H9 (cell line): ENCODE data around the gene MMP24OS. TPM values are rescaled to one million over a fixed set of nuclear protein-coding genes. Genes with fewer than 3 reads are reported as not detected.

ENCODE experiments used
- DNase-seq: peaks from one replicate; pipeline ENCODE4 v3.0.0-alpha.2; 2017
- H2AFZ ChIP-seq: one replicate; pipeline ENCODE4 v1.6.1; 2013; ENCODE audit warnings: mild to moderate bottlenecking, low read length, control low read depth, moderate library complexity
- H2AK5ac ChIP-seq: 2 replicates; pipeline ENCODE4 v1.6.1; 2013; ENCODE audit warnings: low read length, control low read depth, mixed read lengths; ENCODE audit not compliant: insufficient read length
- H2BK120ac ChIP-seq: one replicate; pipeline ENCODE4 v1.6.1; 2013; ENCODE audit warnings: low read depth, mild to moderate bottlenecking, low read length, control low read depth, inconsistent platforms; ENCODE audit not compliant: poor library complexity, severe bottlenecking
- H2BK12ac ChIP-seq: 2 replicates; pipeline ENCODE4 v1.6.1; 2013; ENCODE audit warnings: low read length, control low read depth, mixed read lengths, low read depth; ENCODE audit not compliant: insufficient read length
- H2BK15ac ChIP-seq: 2 replicates; pipeline ENCODE4 v1.6.1; 2013; ENCODE audit warnings: low read depth, low read length, control low read depth
- H2BK20ac ChIP-seq: one replicate; pipeline ENCODE4 v1.6.1; 2013; ENCODE audit warnings: low read depth, mild to moderate bottlenecking, low read length, control low read depth, inconsistent platforms; ENCODE audit not compliant: poor library complexity, severe bottlenecking
- H2BK5ac ChIP-seq: 2 replicates; pipeline ENCODE4 v1.6.1; 2013; ENCODE audit warnings: low read length, control low read depth, mixed read lengths; ENCODE audit not compliant: insufficient read length
- H3K14ac ChIP-seq: 2 replicates; pipeline ENCODE4 v1.6.1; 2013; ENCODE audit warnings: low read length, control low read depth; ENCODE audit not compliant: insufficient read depth
- H3K18ac ChIP-seq: 2 replicates; pipeline ENCODE4 v1.6.1; 2013; ENCODE audit warnings: low read depth, mild to moderate bottlenecking, mixed read lengths, low read length, control low read depth; ENCODE audit not compliant: insufficient read length
- H3K23ac ChIP-seq: 2 replicates; pipeline ENCODE4 v1.6.1; 2013; ENCODE audit warnings: low read length, control low read depth, mixed read lengths, low read depth; ENCODE audit not compliant: insufficient read length
- H3K23me2 ChIP-seq: 2 replicates; pipeline ENCODE4 v1.6.1; 2013; ENCODE audit warnings: low read depth, mild to moderate bottlenecking, mixed read lengths, low read length, control low read depth; ENCODE audit not compliant: insufficient read length, poor library complexity, severe bottlenecking
- H3K27ac ChIP-seq: 2 replicates; pipeline ENCODE4 v1.5.1; 2013; ENCODE audit warnings: low read length, control low read depth, mixed read lengths, low read depth; ENCODE audit not compliant: insufficient read length
- H3K27me3 ChIP-seq: 2 replicates; pipeline ENCODE4 v1.6.1; 2013; ENCODE audit warnings: low read length, control low read depth, inconsistent platforms; ENCODE audit not compliant: insufficient read depth
- H3K4ac ChIP-seq: 2 replicates; pipeline ENCODE4 v1.6.1; 2013; ENCODE audit warnings: low read depth, mild to moderate bottlenecking, control low read depth, inconsistent platforms, low read length, moderate library complexity
- H3K4me1 ChIP-seq: 2 replicates; pipeline ENCODE4 v1.6.1; 2013; ENCODE audit warnings: low read length, control low read depth, inconsistent platforms; ENCODE audit not compliant: insufficient read depth
- H3K4me2 ChIP-seq: 2 replicates; pipeline ENCODE4 v1.6.1; 2013; ENCODE audit warnings: low read length, control low read depth, mixed read lengths; ENCODE audit not compliant: insufficient read length, insufficient read depth
- H3K56ac ChIP-seq: 2 replicates; pipeline ENCODE4 v1.6.1; 2013; ENCODE audit warnings: low read depth, mild to moderate bottlenecking, mixed read lengths, low read length, control low read depth; ENCODE audit not compliant: insufficient read length
- H3K79me1 ChIP-seq: 2 replicates; pipeline ENCODE4 v1.6.1; 2013; ENCODE audit warnings: low read depth, mild to moderate bottlenecking, moderate library complexity, low read length, control low read depth, inconsistent platforms; ENCODE audit not compliant: insufficient read depth, poor library complexity, severe bottlenecking
- H3K79me2 ChIP-seq: 2 replicates; pipeline ENCODE4 v1.6.1; 2013; ENCODE audit warnings: low read length, control low read depth, inconsistent platforms; ENCODE audit not compliant: insufficient read depth
- H3K9ac ChIP-seq: 2 replicates; pipeline ENCODE4 v1.6.1; 2013; ENCODE audit warnings: low read length, control low read depth, mixed read lengths; ENCODE audit not compliant: insufficient read length; ENCODE audit errors: extremely low read depth
- H3K9me3 ChIP-seq: one replicate; pipeline ENCODE4 v1.6.1; 2013; ENCODE audit warnings: low read depth, low read length, inconsistent platforms; ENCODE audit not compliant: control insufficient read depth
- H3T11ph ChIP-seq: one replicate; pipeline ENCODE4 v1.6.1; 2013; ENCODE audit warnings: mild to moderate bottlenecking, low read length, control low read depth, inconsistent platforms
- H4K20me1 ChIP-seq: one replicate; pipeline ENCODE4 v1.6.1; 2013; ENCODE audit not compliant: control insufficient read depth, insufficient read length, insufficient read depth
- H4K5ac ChIP-seq: 2 replicates; pipeline ENCODE4 v1.6.1; 2013; ENCODE audit warnings: low read depth, mild to moderate bottlenecking, mixed read lengths, low read length, control low read depth; ENCODE audit not compliant: insufficient read length
- H4K8ac ChIP-seq: replicated peaks from 2 replicates; pipeline ENCODE4 v1.6.1; 2013; ENCODE audit warnings: low read length, control low read depth, mixed read lengths, low read depth; ENCODE audit not compliant: insufficient read length
- H4K91ac ChIP-seq: 2 replicates; pipeline ENCODE4 v1.6.1; 2013; ENCODE audit warnings: low read depth, mild to moderate bottlenecking, moderate library complexity, mixed read lengths, low read length, control low read depth; ENCODE audit not compliant: insufficient read length
- H3K27ac Mint-ChIP-seq, 3 experiments: 2 replicates in 2 of 3; 3 replicates in 1 of 3; pipeline ENCODE4 v1.8.0; 2020 to 2021; ENCODE audit warnings: mixed read lengths in 3 of 3, mild to moderate bottlenecking in 1 of 3, moderate library complexity in 1 of 3
- H3K27me3 Mint-ChIP-seq: 2 replicates; pipeline ENCODE4 v1.8.0; 2021; ENCODE audit warnings: low read depth, mild to moderate bottlenecking, moderate library complexity, mixed read lengths
- H3K36me3 Mint-ChIP-seq, 3 experiments: 2 replicates in 2 of 3; 3 replicates in 1 of 3; pipeline ENCODE4 v1.8.0; 2020 to 2021; ENCODE audit warnings: low read depth in 3 of 3, mixed read lengths in 3 of 3; ENCODE audit not compliant: insufficient read depth in 1 of 3
- H3K4me1 Mint-ChIP-seq, 2 experiments: 2 replicates each; pipeline ENCODE4 v1.8.0; 2020; ENCODE audit warnings: mixed read lengths in 2 of 2
- H3K4me3 Mint-ChIP-seq, 2 experiments: 2 replicates in 1 of 2; 3 replicates in 1 of 2; pipeline ENCODE4 v1.8.0; 2020 to 2021; ENCODE audit warnings: mild to moderate bottlenecking in 2 of 2, mixed read lengths in 2 of 2, moderate library complexity in 1 of 2
- H3K9me3 Mint-ChIP-seq, 2 experiments: 2 replicates in 1 of 2; 3 replicates in 1 of 2; pipeline ENCODE4 v1.8.0; 2020; ENCODE audit warnings: mild to moderate bottlenecking in 2 of 2, mixed read lengths in 2 of 2, moderate library complexity in 1 of 2
- WGBS: extraction: QIAGEN DNeasy Blood & Tissue Kit; methylation state at CpG from one replicate; pipeline ENCODE4 v1.1.7; 2013; ENCODE audit warnings: missing lambda C conversion rate, low lambda C conversion rate, mixed read lengths; ENCODE audit not compliant: insufficient read length; ENCODE audit errors: extremely low coverage; 5-methylcytosine and 5-hydroxymethylcytosine counted together
- total RNA-seq: library from RNA; stranded (reverse); gene quantifications from 2 replicates; pipeline ENCODE4 v1.2.1, GENCODE V29; 2021
- TF ChIP-seq, protein P1 (sequence below): fragments of 200-600 bp; sonication (generic); conservative IDR thresholded peaks from 3 replicates; pipeline ENCODE4 v1.8.0; 2021; ENCODE audit warnings: antibody characterized with exemption, mild to moderate bottlenecking

Gene MMP24OS
- total RNA-seq, 1 experiment from 2014 or later, result 43.8 TPM

DNA sequence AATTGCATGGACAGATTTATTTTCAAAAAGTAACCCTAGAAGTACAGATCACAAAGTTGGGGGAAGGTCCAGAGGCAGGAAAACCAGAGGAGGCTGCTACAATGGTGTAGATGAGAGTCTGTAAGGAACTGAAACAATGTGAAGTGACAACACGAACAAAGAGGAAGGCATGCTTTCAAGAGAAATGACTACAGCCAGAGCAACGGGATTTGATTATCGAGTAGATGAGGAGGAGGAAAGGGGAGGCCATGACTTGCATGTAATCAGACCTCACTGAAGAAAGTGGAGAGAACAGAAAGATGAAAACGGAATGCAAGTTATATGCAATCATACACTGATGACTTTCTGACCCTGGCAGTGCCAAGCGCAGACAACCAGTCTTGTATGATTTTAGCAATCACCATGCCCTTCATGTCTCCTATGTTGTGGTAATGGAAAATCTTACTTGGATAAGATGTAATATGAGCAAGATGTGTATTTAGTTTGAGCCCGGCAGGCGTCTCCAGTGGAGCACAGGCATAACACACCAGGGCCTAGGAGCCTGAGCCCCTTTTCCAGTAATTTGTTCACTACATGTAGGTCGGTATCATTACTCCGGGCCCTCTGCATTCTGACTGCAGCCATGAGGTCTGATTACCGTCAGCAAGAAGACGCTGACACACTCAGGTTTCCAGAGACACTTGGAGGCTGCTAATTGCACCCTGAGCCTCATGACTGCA lies 48.3 kb upstream of the MMP24OS start:
- Histone ChIP-seq H3K4ac (no peak overlapping the region), H2AK5ac (no peak overlapping the region), H3K9me3 (no peaks in the 10 kb centered on the region), H3K79me2 (no peaks in the 10 kb centered on the region), H3K4me2 (no peak overlapping the region), H2BK20ac (no peak overlapping the region), H3K23me2 (no peaks in the 10 kb centered on the region), H4K91ac (no peak overlapping the region), H4K20me1 (no peaks in the 10 kb centered on the region), H2BK5ac (no peak overlapping the region), H3K9ac (no peak overlapping the region), H3K27ac (no peak overlapping the region), H3K56ac (no peak overlapping the region), H4K8ac (no peak overlapping the region), H2BK15ac (no peak overlapping the region), H2BK120ac (no peak overlapping the region), H2BK12ac (no peak overlapping the region), H3T11ph (no peak overlapping the region), H3K14ac (no peak overlapping the region), H3K23ac (no peak overlapping the region), H3K79me1 (no peaks in the 10 kb centered on the region), H2AFZ (no peak overlapping the region), H4K5ac (no peak overlapping the region), H3K4me1 (0 out of 2 replicates have a peak, but pooled peaks cover 2% of the 10 kb centered on the region), H3K27me3 (no peaks in the 10 kb centered on the region), H3K18ac (no peak overlapping the region)
- no CpG with 5 or more reads among the region's 11 CpGs for WGBS
- no peaks in the 10 kb centered on the region for H3K27me3 Mint-ChIP-seq
- DNase-seq, result no peak
- H3K4me3 Mint-ChIP-seq, result no peak overlapping the region
- TF ChIP-seq, protein P1, sequence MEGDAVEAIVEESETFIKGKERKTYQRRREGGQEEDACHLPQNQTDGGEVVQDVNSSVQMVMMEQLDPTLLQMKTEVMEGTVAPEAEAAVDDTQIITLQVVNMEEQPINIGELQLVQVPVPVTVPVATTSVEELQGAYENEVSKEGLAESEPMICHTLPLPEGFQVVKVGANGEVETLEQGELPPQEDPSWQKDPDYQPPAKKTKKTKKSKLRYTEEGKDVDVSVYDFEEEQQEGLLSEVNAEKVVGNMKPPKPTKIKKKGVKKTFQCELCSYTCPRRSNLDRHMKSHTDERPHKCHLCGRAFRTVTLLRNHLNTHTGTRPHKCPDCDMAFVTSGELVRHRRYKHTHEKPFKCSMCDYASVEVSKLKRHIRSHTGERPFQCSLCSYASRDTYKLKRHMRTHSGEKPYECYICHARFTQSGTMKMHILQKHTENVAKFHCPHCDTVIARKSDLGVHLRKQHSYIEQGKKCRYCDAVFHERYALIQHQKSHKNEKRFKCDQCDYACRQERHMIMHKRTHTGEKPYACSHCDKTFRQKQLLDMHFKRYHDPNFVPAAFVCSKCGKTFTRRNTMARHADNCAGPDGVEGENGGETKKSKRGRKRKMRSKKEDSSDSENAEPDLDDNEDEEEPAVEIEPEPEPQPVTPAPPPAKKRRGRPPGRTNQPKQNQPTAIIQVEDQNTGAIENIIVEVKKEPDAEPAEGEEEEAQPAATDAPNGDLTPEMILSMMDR, result no peak
- H3K27ac Mint-ChIP-seq, result no peak overlapping the region
- no peaks in the 10 kb centered on the region for H3K9me3 Mint-ChIP-seq
- H3K4me1 Mint-ChIP-seq, result peaks cover 5 to 6% of the 10 kb centered on the region in 2 experiments
- no peaks in the 10 kb centered on the region for H3K36me3 Mint-ChIP-seq
